AG08396 (cell line): ENCODE measurements around the gene SBSN.

Experiments
- DNase-seq: peaks from one replicate; pipeline ENCODE4 v3.0.0; 2012; ENCODE audit warnings: low spot score, mixed read lengths

The SBSN gene

GRCh38 chr19:35528218-35529038, at the start of gene SBSN:
Gene SBSN (minus strand): TSS chr19:35528311. CDS start chr19:35528281, 30 bp downstream.
- DNase-seq: peak; percentile 81

DNA sequence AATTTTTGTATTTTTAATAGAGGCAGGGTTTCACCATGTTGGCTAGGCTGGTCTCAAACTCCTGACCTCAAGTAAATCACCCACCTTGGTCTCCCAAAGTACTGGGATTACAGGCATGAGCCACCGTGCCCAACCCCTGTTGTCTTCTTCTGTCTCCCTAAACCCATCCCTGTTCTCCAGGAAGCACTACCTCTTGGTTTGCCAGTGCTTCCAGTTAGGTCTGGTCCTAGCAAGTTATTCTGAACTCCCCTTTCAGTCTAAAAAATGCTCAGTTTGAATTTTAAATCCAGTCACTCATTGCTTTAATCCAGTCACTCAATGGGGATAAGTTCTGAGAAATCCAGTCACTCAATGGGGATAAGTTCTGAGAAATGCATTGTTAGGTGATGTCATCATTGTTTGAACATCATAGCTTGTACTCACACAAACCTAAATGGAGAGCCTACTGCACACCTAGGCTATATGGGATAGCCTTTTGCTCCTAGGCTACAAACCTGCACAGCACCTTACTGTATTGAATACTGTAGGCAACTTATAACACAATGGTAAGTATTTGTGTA, 43.4 kb upstream of the SBSN start:
- DNase-seq: no peak

DNA sequence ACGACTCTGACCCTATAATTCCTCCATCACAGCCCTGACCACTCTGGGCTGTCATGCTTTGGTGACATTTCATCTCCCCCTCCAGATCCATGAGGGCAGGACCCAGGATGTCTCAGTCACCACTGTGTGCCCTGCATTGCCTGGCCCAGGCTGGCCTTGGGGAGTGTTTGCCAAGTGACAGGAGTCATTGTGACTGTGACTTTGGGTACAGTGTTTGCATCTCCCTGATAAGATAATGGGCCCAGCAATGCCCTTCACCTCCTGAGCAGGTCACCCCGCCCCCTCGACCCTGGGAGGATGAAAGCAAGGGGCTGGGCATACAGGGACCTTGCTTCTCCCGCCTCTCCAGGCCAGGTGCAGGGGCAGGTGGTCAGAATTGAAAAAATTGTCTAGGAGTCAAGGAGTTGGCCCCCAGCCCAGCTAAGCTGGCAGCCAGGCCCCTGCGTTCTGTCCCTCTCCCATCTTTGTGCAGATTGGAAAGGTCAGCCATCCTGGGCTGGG, 41.2 kb upstream of the SBSN start:
- no peak for DNase-seq

DNA sequence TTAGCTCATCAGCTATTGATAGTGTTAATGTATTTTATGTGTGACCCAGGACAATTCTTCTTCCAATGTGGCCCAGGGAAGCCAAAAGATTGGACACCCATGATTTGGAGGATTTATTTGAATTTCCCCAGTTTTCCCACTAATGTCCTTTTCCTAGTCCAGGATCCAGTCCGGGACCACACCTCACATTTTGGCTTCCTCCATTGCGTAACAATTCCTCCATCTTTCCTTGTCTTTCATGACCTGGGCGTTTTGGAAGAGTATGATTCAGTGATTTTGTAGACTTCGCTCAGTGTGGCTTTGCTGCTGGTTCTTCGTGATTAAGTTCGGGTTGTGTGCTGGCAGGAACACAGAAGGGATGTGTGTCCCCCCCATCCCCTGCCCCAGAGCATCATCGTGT, 38.6 kb upstream of the SBSN start:
- DNase-seq: no peak

- no peak for DNase-seq
Measured at GRCh38 chr19:35565016-35565856, 37.1 kb upstream of the SBSN start.

DNA sequence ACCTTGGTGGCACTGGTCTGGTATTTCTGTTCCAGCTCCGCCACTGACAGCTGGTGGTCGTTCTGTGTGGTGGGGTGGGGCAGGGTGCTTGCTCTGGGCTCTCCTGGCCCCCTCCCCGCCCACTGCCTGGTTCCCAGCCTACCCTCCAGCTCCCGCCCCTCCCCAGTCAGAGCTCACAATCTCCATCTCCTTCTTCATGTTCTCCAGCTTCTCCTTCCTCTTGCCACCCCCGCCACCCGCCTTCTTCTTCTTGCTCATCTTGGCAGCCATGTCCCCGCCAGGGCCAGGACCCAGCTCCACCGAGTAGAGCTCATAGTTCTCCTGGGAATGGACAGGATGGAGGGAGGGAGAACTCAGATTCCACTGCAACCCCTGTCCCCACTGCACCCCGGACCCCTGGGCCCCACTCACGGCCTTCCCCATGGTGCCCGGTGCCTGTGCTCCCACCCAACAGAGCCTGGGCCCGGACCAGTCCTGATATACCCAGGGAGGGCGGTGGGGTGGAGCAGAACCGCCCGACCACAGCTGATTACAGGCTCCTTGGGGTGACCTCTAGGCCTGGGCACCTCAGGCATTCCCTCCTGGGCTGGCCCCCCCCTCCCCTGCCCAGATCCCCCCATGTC, 35.2 kb upstream of the SBSN start, which contains the start of gene ATP4A:
Gene ATP4A (minus strand): TSS at position 452 of the 623 bp plus-strand sequence. CDS start 29 bp downstream, at position 423.
- no peak for DNase-seq

- DNase-seq: no peak
Measured at GRCh38 chr19:35562776-35563175, 34.7 kb upstream of the SBSN start.

- DNase-seq: no peak
Measured at GRCh38 chr19:35562336-35562735, 34.2 kb upstream of the SBSN start.

GRCh38 chr19:35561436-35561835, 33.3 kb upstream of the SBSN start:
- no peak for DNase-seq

DNA sequence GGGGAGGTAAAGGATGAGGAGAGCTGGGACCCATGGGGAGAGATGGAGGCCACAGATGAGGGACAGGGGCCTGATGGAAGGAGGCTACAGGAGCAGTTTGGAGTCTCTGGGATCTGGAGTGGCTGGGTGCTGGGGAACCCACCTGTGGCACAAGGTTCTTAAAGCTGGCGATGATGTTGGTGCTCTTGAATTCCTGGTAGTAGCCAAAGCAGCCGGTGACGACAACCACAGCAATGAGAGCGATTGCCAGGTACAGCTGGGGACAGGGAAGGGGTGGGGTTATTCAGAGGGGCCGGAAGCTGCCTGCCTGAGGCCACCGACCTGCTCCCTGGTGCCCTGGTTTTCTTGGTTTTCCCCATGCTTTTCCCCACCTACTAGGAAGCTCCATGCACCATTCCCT, 32.6 kb upstream of the SBSN start:
- DNase-seq: no peak

DNA sequence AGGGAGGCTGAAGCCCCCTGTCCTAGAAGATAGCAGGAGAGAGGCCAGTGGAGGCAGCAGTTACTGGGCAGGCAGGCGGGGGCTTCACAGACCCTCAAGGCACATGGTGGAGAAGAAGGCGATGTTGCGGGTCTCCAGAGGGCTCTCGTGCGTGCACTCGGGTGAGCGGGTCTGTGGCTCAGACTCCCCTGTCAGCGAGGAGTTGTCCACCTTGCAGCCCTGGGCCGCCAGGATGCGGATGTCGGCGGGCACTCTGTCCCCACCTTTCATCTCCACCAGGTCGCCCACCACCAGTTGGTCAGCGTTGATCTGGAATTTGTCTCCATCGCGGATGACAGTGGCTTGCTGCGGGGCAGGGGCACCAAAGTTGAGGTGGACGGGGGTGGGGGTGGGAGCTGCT, 32.2 kb upstream of the SBSN start:
- DNase-seq: no peak

- no peak for DNase-seq
Measured at GRCh38 chr19:35559781-35560180, 31.7 kb upstream of the SBSN start.

DNA sequence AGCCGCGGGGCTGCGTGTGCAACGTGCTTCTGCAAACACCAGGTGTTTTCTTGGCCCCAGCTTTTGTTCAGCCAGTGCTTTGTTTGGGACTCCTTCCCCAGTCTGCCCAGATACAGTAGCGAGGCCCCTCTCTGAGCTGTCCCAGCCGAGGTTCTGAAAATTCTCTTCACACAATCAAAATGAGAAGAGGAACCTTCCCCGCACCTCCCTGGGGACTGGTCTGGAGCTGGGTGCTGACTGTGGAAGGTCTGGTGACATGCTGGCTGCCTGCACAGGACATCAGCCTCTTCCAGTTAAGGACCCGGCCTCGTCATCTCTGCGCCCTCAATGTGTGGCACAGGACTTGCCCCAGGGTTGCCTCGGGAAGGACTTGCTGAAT, 31.2 kb upstream of the SBSN start:
- no peak for DNase-seq

DNA sequence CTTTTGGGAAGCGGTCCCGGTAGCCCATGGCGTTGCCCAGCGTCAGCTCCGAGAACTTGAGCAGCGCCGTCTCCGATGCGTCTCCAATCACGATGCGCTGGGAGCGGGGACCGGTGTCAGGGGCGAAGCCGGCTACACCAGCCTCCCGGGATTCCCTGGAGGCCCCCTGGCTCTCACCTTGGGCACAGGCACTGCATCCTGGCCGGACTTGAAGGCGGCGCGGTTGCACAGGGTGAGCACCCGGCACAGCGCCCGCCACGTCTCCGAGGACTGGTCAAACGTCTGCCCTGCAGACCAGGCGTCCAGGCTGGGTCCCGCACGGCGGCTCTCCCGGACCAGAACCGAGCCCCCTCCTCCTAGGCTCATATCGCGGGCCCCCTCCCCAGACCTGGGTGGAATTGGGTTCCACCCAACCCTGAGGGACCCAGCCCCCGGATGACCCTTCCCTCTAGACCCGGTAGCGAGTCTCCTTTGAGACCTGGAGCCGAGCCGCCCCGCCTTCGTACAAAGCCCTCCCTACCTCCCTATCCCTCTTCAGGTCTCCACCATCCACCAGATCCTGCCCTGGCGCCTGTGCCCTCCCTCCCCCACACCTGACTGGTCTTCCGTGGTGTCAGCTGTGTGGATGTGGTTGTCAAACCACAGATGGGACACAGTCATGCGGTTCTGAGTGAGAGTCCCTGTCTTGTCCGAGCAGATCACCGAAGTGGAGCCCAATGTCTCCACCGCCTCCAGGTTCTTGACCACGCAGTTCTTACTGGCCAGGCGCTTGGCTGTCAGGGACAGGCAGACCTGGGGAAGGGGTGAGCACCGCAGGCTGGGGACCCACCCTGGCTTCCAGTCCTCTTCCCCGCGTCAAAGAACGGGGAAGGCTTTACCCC, 30.5 kb upstream of the SBSN start:
- no peak for DNase-seq

DNA sequence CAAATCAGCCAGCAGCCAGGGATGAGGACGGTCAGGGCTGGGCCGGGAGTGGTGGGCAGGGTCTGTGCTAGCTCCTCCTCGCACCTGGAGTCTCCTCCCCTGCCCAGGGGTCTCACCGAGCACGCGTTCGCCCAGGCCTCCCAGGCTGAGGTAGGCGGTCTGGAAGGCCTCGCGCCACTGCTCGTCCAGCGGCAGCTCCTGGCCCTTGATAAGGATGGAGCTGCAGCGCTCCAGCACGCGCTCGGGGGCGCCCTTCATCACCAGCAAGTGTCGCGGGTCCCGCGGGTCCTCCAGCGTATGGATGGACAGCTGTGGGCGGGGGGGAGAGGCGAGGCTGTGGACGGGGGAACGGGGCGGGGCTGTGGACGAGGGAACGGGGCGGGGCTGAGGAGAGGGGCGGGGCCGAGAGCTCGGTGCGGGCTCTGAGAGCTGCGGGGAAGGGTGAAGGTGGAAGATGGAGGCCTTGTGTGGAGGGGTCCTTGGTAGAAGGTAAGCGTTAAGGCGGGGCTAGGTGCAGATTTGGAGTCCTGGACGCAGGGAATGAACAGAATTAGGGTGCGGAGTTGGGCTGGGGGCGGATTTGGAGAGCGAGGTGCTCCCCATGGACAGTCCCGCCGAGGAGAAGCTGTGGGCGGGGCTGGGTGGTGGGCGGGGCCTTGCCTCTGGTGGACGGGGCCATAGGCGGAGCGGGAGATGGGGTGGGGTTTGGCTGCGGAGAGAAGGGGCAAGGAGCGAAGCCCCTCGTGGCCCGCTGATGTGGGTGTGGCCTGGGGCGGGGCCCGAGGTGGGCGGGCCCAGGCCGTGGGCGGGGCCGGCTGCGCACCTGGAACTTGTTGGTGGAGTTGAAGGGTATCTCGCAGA, 29.7 kb upstream of the SBSN start:
- peak; percentile 71 for DNase-seq

DNA sequence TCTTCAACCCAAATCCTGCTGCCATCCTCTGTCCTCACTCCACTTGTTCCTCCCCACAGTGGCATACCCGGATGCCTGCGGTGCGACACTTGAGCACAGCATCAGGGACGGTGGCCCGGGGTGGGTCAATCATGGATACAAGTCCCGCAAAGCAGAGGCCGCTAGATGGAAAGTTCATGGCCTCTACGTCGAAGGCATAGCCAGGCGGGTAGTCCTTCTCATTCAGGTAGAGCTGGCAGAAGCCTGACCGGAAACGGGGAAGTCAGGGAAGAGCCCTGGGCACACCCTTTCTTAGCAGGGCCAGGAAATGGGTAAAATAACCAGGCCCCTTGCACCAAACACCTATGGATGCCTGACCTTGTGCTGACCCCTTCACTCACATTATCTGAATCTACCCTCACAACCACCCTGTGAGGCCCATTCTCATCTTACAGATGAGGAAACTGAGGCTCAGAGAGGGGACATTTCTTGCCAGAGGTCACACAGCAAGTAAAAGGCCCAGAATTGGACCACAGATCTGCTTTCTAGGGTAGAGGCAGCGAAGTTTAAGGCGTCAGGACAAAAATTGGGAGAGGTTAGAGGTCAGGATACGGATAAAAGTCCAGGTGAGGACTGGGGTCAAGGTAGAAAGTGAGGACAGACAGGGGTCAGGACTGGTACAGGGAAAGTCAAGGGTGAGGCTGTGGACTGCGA, 28.9 kb upstream of the SBSN start:
- no peak for DNase-seq

- no peak for DNase-seq
Measured at GRCh38 chr19:35556025-35556590, 28.0 kb upstream of the SBSN start.

- peak; percentile 63 for DNase-seq
Measured at GRCh38 chr19:35555301-35556005, 27.3 kb upstream of the SBSN start.

DNA sequence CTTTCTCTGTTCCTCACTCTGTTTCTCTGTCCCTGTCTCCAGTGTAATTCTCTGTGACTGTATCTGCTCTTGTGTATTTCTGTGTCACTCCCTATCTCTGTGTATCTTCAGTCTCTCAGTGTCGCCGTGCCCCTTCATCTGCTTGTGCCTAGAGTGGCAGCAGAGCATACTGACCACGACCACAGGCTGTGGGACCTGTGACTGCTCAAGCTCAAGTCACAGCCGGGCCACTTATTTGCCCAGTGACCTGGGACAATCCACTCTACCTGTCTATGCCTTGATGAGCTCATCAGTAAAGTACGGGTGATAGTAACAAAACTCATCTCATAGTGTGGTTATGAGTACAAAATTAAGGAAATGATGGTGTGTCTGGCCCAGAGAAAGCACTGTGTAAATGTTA, 26.0 kb upstream of the SBSN start:
- DNase-seq: no peak
